IMR-90 (cell line): ENCODE measurements around the gene ABCF3. TPM values are rescaled to one million over a fixed set of nuclear protein-coding genes. Genes with fewer than 3 reads are reported as not detected.

Experiments
- ATAC-seq: fragments of 200-7000 bp; cut with Tn5 transposase; 2 replicates; pipeline ENCODE4 v1.9.1; 2020; ENCODE audit warnings: low read depth, mild to moderate bottlenecking, moderate library complexity
- BruUV-seq: library from RNA; stranded (reverse); fragments of 400-500 nt; replicated peaks from 2 replicates; lab custom pipeline; 2021; lab: Mats Ljungman, UMichigan
- CTCF ChIA-PET: fragments of 300-600 bp; formaldehyde crosslinking; extraction: SDS; loops from one replicate; lab custom pipeline; 2021; ENCODE audit warnings: antibody characterized with exemption; lab: Yijun Ruan, JAX
- POLR2A ChIA-PET: fragments of 300-600 bp; sonication (Branson Sonifier 250); formaldehyde crosslinking; loops from one replicate; lab custom pipeline; 2022; ENCODE audit warnings: antibody characterized with exemption; ENCODE audit not compliant: unreplicated experiment; lab: Charles Lee
- DNase-seq: peaks from one replicate; pipeline ENCODE4 v3.0.0; 2013
- H2AFZ ChIP-seq: replicated peaks from 2 replicates; pipeline ENCODE3; 2013; ENCODE audit warnings: low read length, mild to moderate bottlenecking; ENCODE audit not compliant: poor library complexity
- H2AK5ac ChIP-seq: 2 replicates; pipeline ENCODE4 v1.6.1; 2013; ENCODE audit warnings: low read depth, low read length, inconsistent platforms
- H2AK9ac ChIP-seq: replicated peaks from 2 replicates; pipeline ENCODE3; 2013; ENCODE audit warnings: mild to moderate bottlenecking, low read depth, low read length, moderate library complexity; ENCODE audit not compliant: poor library complexity
- H2BK120ac ChIP-seq: 2 replicates; pipeline ENCODE4 v1.6.1; 2013; ENCODE audit warnings: low read depth, low read length, inconsistent platforms
- H2BK15ac ChIP-seq: 3 replicates; pipeline ENCODE4 v1.6.1; 2013; ENCODE audit warnings: low read depth, low read length, inconsistent platforms
- H2BK20ac ChIP-seq: 2 replicates; pipeline ENCODE4 v1.6.1; 2013; ENCODE audit warnings: low read depth, mild to moderate bottlenecking, inconsistent platforms, low read length, moderate library complexity
- H2BK5ac ChIP-seq: 2 replicates; pipeline ENCODE4 v1.6.1; 2013; ENCODE audit warnings: mild to moderate bottlenecking, low read depth, low read length, inconsistent platforms; ENCODE audit not compliant: poor library complexity, severe bottlenecking
- H3K14ac ChIP-seq: replicated peaks from 2 replicates; pipeline ENCODE4 v1.6.1; 2013; ENCODE audit warnings: low read depth, low read length, inconsistent platforms
- H3K18ac ChIP-seq: 2 replicates; pipeline ENCODE4 v1.6.1; 2013; ENCODE audit warnings: low read depth, low read length, control low read depth
- H3K23ac ChIP-seq: 2 replicates; pipeline ENCODE4 v1.6.1; 2013; ENCODE audit warnings: low read depth, low read length, inconsistent platforms
- H3K27ac ChIP-seq: 2 replicates; pipeline ENCODE4 v1.5.1; 2013; ENCODE audit warnings: mild to moderate bottlenecking, control low read depth, low read length; ENCODE audit not compliant: insufficient read depth
- H3K27me3 ChIP-seq: 2 replicates; pipeline ENCODE4 v1.6.1; 2013; ENCODE audit warnings: low read length; ENCODE audit not compliant: control insufficient read depth, insufficient read depth
- H3K36me3 ChIP-seq: 2 replicates; pipeline ENCODE4 v1.6.1; 2013; ENCODE audit warnings: low read length, mixed read lengths; ENCODE audit not compliant: control insufficient read depth, insufficient read depth
- H3K4ac ChIP-seq: 2 replicates; pipeline ENCODE4 v1.6.1; 2013; ENCODE audit warnings: low read depth, low read length, inconsistent platforms
- H3K4me1 ChIP-seq: 2 replicates; pipeline ENCODE4 v1.6.1; 2013; ENCODE audit warnings: low read length, mixed read lengths; ENCODE audit not compliant: control insufficient read depth, insufficient read depth
- H3K4me2 ChIP-seq: 2 replicates; pipeline ENCODE4 v1.6.1; 2013; ENCODE audit warnings: low read depth, mild to moderate bottlenecking, control low read depth, low read length, moderate library complexity
- H3K4me3 ChIP-seq: 2 replicates; pipeline ENCODE4 v1.5.1; 2013; ENCODE audit warnings: low read depth, mild to moderate bottlenecking, control low read depth, low read length, moderate library complexity; ENCODE audit not compliant: insufficient read depth
- H3K56ac ChIP-seq: 2 replicates; pipeline ENCODE4 v1.6.1; 2013; ENCODE audit warnings: low read length, inconsistent platforms; ENCODE audit not compliant: insufficient read depth; ENCODE audit errors: extremely low read depth
- H3K79me1 ChIP-seq, 2 experiments: 2 replicates each; pipeline ENCODE4 v1.6.1; 2013; ENCODE audit warnings: low read length in 2 of 2, inconsistent platforms in 1 of 2, low read depth in 1 of 2
- H3K9ac ChIP-seq: 2 replicates; pipeline ENCODE4 v1.6.1; 2013; ENCODE audit warnings: low read depth, low read length, control low read depth
- H3K9me1 ChIP-seq: 2 replicates; pipeline ENCODE4 v1.6.1; 2013; ENCODE audit warnings: low read length, inconsistent platforms; ENCODE audit not compliant: insufficient read depth
- H3K9me3 ChIP-seq: 2 replicates; pipeline ENCODE4 v1.6.1; 2013; ENCODE audit warnings: low read length; ENCODE audit not compliant: control insufficient read depth, insufficient read depth
- H4K20me1 ChIP-seq: 2 replicates; pipeline ENCODE4 v1.6.1; 2013; ENCODE audit warnings: low read length, inconsistent platforms; ENCODE audit not compliant: insufficient read depth
- H4K5ac ChIP-seq: 2 replicates; pipeline ENCODE4 v1.6.1; 2013; ENCODE audit warnings: mild to moderate bottlenecking, low read depth, low read length, control low read depth
- H4K8ac ChIP-seq, 2 experiments: 2 replicates each; pipeline ENCODE4 v1.6.1; 2013; ENCODE audit warnings: low read depth in 2 of 2, low read length in 2 of 2, control low read depth in 1 of 2, inconsistent platforms in 1 of 2
- H4K91ac ChIP-seq: 2 replicates; pipeline ENCODE4 v1.6.1; 2013; ENCODE audit warnings: low read depth, low read length, inconsistent platforms; ENCODE audit not compliant: insufficient read depth
- CEBPB ChIP-seq: IDR thresholded peaks from 2 replicates; pipeline ENCODE4 v1.6.1; 2012; ENCODE audit warnings: low read depth, low read length, improper control_type of control experiment
- CHD1 ChIP-seq: IDR thresholded peaks from 2 replicates; pipeline ENCODE4 v1.6.1; 2012; ENCODE audit warnings: low read depth, low read length, improper control_type of control experiment
- CTCF ChIP-seq: conservative IDR thresholded peaks from 2 replicates; pipeline ENCODE4 v1.5.1; 2012; ENCODE audit warnings: mild to moderate bottlenecking, low read depth, low read length, improper control_type of control experiment
- MXI1 ChIP-seq: IDR thresholded peaks from 2 replicates; pipeline ENCODE4 v1.6.1; 2012; ENCODE audit warnings: low read depth, mild to moderate bottlenecking, low read length, moderate library complexity, borderline replicate concordance
- NFE2L2 ChIP-seq: fragments of 150-350 bp; IDR thresholded peaks from 2 replicates; pipeline ENCODE4 v1.6.1; 2016; ENCODE audit warnings: low read depth, mild to moderate bottlenecking, low read length
- POLR2A ChIP-seq: IDR thresholded peaks from 2 replicates; pipeline ENCODE4 v1.6.1; 2012; ENCODE audit warnings: mild to moderate bottlenecking, low read depth, low read length
- RAD21 ChIP-seq: IDR thresholded peaks from 2 replicates; pipeline ENCODE4 v1.6.1; 2012; ENCODE audit warnings: low read length, improper control_type of control experiment
- RCOR1 ChIP-seq: IDR thresholded peaks from 2 replicates; pipeline ENCODE4 v1.6.1; 2012; ENCODE audit warnings: mild to moderate bottlenecking, low read length, improper control_type of control experiment; ENCODE audit not compliant: insufficient replicate concordance
- RFX5 ChIP-seq: IDR thresholded peaks from 2 replicates; pipeline ENCODE4 v1.8.0; 2012; ENCODE audit warnings: low read depth, mild to moderate bottlenecking, low read length, moderate library complexity
- SMC3 ChIP-seq: fragments of 150-350 bp; IDR thresholded peaks from 2 replicates; pipeline ENCODE4 v1.6.1; 2016; ENCODE audit warnings: low read depth, mild to moderate bottlenecking, antibody characterized with exemption, low read length, moderate library complexity
- USF2 ChIP-seq: fragments of 150-350 bp; IDR thresholded peaks from 2 replicates; pipeline ENCODE4 v1.6.1; 2017; ENCODE audit warnings: mild to moderate bottlenecking, antibody characterized with exemption, low read length, low read depth
- WGBS, 2 experiments: methylation state at CpG; one replicate each; pipeline versions ENCODE4 v1.1.5 to v1.1.7; 2013; ENCODE audit warnings: missing lambda C conversion rate in 2 of 2; ENCODE audit not compliant: insufficient read length in 1 of 2; ENCODE audit errors: extremely low coverage in 2 of 2; 5-methylcytosine and 5-hydroxymethylcytosine counted together
- dilution Hi-C: fragments of 300-500 bp; cut with HindIII; formaldehyde crosslinking; loops from one replicate; pipeline ENCODE4 v1.14.3; 2018; ENCODE audit warnings: low sequenced_read_pairs; ENCODE audit not compliant: unreplicated experiment
- in situ Hi-C: fragments of 300-500 bp; cut with MboI; formaldehyde crosslinking; loops from 3 replicates; pipeline ENCODE4 v1.14.3; 2019; ENCODE audit warnings: low sequenced_read_pairs, inconsistent platforms, mixed read lengths
- intact Hi-C: fragments of 100-400 bp; cut with micrococcal nuclease; formaldehyde crosslinking; loops from 2 replicates; pipeline ENCODE4 v1.10.0; 2022
- polyA plus RNA-seq, 3 experiments: library from polyadenylated mRNA; depleted of rRNA; stranded (reverse); fragments of >200 nt; gene quantifications; 2 replicates each; pipeline ENCODE4 v1.2.3, GENCODE V29; 2012; ENCODE audit warnings: low replicate concordance in 1 of 3
- total RNA-seq: library from RNA; depleted of rRNA; stranded (reverse); fragments of >200 nt; gene quantifications from 2 replicates; pipeline ENCODE4 v1.2.3, GENCODE V29; 2012

Gene ABCF3
- total and polyA plus RNA-seq, 2 of the 4 experiments (the other 2 are of a cell fraction): 36.9 to 59.2 TPM

- Histone ChIP-seq H3K9ac (peak overlapping the region; percentile 96), H4K20me1 (peaks cover 53% of the 10 kb centered on the region)
- dilution Hi-C loops: no loop called here
Measured at GRCh38 chr3:184175506-184175905, 10.5 kb upstream of the ABCF3 start.

More at GRCh38 chr3:184175506-184175905, 10.5 kb upstream of the ABCF3 start:
- WGBS, 2 experiments: 0% methylated on average over 2 of the region's 8 CpGs; no CpG with 5 or more reads in 1 of the 2 experiments
- H3K4me1 ChIP-seq: peaks cover 19% of the 10 kb centered on the region
- peak overlapping the region; percentile 98 for H2AK5ac ChIP-seq
- no peak for TF ChIP-seq MXI1
- no peak for TF ChIP-seq USF2
- no peak for TF ChIP-seq CEBPB
- no peak for TF ChIP-seq SMC3
- no peak for TF ChIP-seq RFX5
- TF ChIP-seq RAD21: no peak
- TF ChIP-seq RCOR1: no peak
- no peak for TF ChIP-seq CTCF
- no peak for TF ChIP-seq POLR2A
- no peak for TF ChIP-seq NFE2L2
- TF ChIP-seq CHD1: no peak
- H4K91ac ChIP-seq: peak overlapping the region; percentile 97
- BruUV-seq: no TSS peak
- no peak overlapping the region for H2BK20ac ChIP-seq
- H4K5ac ChIP-seq: peak overlapping the region; percentile 11; the same call in 1 of the 2 replicates
- peak overlapping the region; percentile 86 for H3K4me3 ChIP-seq
- peak overlapping the region; percentile 96 for H3K27ac ChIP-seq
- peak overlapping the region; percentile 96 for H2BK5ac ChIP-seq
- ChIA-PET CTCF (no interaction called here), POLR2A (interaction anchor here (0.5 kb wide), 1 partner anchor 17 kb away, joined by 3 read pairs; no protein-coding TSS in a partner anchor)
- H3K4ac ChIP-seq: peak overlapping the region; percentile 94
- H3K27me3 ChIP-seq: no peaks in the 10 kb centered on the region
- H3K36me3 ChIP-seq: peaks cover 50% of the 10 kb centered on the region
- H3K18ac ChIP-seq: peak overlapping the region; percentile 25
- ATAC-seq (no peak), DNase-seq (no peak)
- H3K14ac ChIP-seq: peak overlapping the region; percentile 97
- intact Hi-C loops: loop anchor here (5.0 kb wide), 1 partner anchor 278 kb away; no protein-coding TSS in a partner anchor
- no peak overlapping the region for H2AFZ ChIP-seq
- in situ Hi-C loops: no loop called here
- H3K23ac ChIP-seq: peak overlapping the region; percentile 98
- no peaks in the 10 kb centered on the region for H3K9me3 ChIP-seq
- peaks cover 29% of the 10 kb centered on the region for H3K9me1 ChIP-seq
- peak overlapping the region; percentile 99 for H2AK9ac ChIP-seq
- peaks cover 33 to 68% of the 10 kb centered on the region in 2 experiments for H3K79me1 ChIP-seq
- H2BK15ac ChIP-seq: no peak overlapping the region; the same call in 2 of the 3 replicates
- peak overlapping the region; percentile 22 for H2BK120ac ChIP-seq
- H3K56ac ChIP-seq: peak overlapping the region; percentile 95; the same call in 1 of the 2 replicates
- peak overlapping the region; percentile 97 for H3K4me2 ChIP-seq
- H4K8ac ChIP-seq: peak overlapping the region; percentile 77 to 93; a peak in 2 of 4 replicates
